HG03520 (cell line): Measurements from ENCODE around the gene IL12B.
"Not testable (repeated sequence)": the region's sequence is repeated elsewhere in the genome, so short reads cannot be mapped to it uniquely, and the experiment has no call there.

Source experiments
- ATAC-seq: cut with Tn5 transposase; IDR thresholded peaks from one replicate; pipeline ENCODE4 v1.9.1; 2021; ENCODE audit warnings: mild to moderate bottlenecking, moderate library complexity; ENCODE audit not compliant: unreplicated experiment

IL12B gene

GRCh38 chr5:159330131-159330800 is at the start of gene IL12B:
Gene IL12B (minus strand): TSS chr5:159330487. CDS start chr5:159326782, 3,705 bp downstream.
- ATAC-seq, result no peak

- no peak for ATAC-seq
These were observed 47.4 kb upstream of the IL12B start for GRCh38 chr5:159377653-159378052.

DNA sequence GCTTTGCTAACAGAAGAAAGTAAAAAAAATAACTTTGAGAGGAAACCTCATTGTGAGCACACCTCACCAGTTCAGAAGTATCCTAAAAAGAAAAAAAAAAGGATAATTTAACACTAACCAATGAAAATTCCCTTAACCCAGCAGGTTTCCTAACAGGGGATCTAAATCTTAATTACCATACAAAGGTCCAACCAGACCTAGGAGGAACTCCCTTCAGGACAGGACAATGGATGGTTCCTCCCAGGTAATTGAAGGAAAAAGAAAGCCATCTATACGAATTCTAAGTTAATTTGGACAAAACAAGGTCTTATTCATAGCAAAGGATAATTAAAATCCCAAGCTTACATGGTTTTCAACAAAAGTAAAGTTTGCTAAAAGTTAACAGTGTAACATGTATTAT is 37.6 kb upstream of the IL12B start:
- not testable (repeated sequence) for ATAC-seq

DNA sequence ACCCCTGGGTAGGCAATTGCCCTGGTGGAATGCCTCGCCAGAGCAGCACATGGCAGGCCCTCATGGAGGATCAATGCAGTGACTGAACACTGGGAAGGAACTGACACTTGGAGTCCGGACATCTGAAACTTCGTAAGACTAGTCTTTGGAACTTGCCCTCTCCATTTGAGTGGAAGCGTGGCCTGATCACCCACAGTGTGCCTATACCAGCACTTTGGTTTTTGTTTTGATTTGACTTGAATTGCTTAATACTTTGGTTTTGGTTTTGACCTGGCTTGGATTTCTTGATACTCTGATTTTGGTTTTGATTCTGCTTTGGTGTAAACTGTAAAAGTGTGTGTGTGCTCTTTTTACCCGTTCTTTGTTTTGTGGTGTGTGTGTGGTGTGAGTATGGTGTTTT is 36.5 kb upstream of the IL12B start:
- ATAC-seq, result not testable (repeated sequence)

DNA sequence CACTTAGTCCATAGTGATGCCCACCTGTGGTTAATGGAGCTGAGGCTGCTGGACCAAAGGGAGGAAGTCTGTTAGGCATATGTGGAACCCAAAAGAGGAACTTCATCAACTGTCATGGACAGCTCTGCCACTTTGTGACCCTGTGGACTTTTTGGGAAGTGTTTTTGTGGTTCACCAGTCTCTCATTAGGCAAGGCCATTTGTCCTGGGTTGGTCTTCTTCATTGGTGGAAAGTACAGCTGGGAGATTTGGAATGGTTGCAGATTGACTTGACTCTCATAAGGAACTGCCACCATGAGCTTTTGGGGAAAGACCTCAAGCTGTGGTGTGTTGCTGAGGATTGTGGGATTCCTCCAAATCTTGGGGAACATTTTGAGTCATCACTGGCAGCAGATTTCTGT is 31.9 kb upstream of the IL12B start:
- ATAC-seq, result no peak

GRCh38 chr5:159359871-159360270 is 29.6 kb upstream of the IL12B start:
- ATAC-seq, result not testable (repeated sequence)

GRCh38 chr5:159359408-159359807 is 29.1 kb upstream of the IL12B start:
- no peak for ATAC-seq

DNA sequence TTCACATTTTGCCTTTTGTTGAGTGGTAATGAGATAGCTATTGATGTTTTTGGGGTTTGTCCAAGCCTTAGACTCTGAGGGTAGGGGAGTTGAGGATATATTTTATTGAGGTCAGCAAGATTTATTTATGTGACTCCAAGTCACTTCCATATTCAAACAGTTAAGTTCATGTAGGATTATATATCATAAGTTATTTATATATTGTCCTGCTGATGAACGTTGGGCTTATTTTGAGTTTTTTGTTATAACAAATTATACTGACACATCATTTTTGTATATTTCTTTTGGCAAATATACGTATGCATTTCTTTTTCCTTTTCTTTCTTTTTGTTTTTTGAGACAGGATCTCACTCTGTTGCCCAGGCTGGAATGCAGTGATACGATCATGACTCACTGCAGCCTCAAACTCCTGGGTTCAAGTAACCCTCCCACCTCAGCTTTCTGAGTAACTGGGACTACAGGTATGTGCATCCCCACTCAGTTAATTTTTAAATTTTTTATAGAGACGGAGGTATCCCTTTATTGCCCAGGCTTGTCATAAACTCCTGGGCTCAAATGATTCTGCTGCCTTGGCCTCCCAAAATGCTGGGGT is 23.5 kb upstream of the IL12B start:
- no peak for ATAC-seq

DNA sequence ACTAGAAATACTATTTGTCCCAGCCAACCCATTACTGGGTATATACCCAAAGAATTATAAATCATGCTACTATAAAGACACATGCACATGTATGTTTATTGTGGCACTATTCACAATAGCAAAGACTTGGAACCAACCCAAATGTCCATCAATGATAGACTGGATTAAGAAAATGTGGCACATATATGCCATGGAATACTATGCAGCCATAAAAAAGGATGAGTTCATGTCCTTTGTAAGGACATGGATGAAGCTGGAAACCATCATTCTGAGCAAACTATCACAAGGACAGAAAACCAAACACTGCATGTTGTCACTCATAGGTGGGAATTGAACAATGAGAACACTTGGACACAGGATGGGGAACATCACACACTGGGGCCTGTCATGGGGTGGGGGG is 20.4 kb upstream of the IL12B start:
- ATAC-seq, result not testable (repeated sequence)

DNA sequence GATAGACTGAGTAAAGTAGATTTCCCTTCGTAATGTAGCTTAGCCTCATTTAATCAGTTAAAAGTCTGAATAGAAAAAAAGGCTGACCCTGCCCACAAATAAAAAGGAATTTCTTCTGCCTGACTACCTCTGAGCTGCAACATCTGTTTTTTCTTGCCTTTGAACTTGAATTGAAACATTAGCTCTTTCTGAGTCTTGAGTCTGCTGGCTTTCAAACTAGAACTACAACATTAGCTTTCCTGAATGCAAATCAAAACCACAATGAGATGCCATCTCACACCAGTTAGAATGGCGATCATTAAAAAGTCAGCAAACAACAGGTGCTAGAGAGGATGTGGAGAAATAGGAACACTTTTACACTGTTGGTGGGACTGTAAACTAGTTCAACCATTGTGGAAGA is 19.9 kb upstream of the IL12B start:
- not testable (repeated sequence) for ATAC-seq

DNA sequence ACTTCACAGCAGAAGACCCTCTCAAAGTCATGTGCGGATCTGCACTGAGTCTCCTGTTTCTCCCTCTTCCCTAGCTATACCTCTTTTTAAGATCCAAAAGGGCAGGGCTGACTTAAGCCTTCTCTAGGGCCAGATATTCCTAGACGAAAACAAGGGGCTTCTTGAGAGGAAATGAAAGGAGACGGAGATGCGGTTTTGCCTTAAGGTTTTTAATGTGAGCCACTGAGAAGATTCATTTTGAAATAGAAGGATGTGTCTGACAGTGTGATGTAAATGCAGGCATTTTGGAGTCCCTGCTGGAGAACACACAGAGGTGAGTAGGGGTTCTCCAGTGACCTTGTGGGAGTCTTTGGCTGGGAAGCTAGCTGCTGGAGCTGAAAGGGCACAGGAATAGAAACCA is 15.6 kb upstream of the IL12B start:
- no peak for ATAC-seq

DNA sequence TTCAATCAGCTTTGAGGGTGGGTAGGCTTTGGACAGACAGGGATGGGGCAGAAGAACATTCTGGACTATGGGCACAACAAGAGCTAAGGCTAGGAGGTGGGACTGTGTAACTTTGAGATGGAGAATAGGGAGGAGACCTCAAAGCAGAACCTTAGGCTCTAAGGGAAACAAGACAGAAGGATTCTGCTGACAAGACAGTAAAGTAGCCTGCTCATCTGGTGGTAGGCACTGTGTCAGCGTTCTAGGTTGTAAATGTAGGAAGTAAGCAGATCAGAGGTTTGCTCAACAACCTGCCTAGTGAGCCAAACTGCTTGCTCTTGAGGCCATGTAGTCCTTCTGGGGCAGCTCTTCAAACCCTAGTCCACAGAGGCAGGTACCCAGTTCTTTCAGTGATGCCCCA is 15.0 kb upstream of the IL12B start:
- no peak for ATAC-seq

GRCh38 chr5:159343295-159344094 is 13.2 kb upstream of the IL12B start:
- ATAC-seq, result no peak

GRCh38 chr5:159342840-159343239 is 12.6 kb upstream of the IL12B start:
- ATAC-seq, result no peak

DNA sequence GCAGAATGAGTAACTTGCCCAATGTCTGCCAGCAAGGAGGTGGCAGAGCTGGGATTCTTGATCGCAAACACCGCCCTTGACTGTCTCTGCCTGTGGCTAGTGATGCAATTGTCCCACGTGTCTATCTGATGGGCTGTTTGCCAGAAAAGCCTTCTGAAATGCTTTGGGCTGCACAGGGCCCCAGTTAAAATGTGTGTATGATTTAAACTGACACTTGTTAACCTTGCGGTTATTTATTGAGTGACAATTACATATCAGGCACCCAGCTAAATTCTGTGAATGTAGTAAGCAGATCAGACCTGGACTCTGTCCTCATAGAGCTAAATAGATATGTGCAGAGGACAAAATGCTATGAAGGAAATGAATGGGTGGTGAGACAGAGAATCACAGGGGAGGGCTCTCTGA is 11.6 kb upstream of the IL12B start:
- ATAC-seq, result no peak

- no peak for ATAC-seq
These were observed 10.9 kb upstream of the IL12B start for GRCh38 chr5:159341145-159341544.

- no peak for ATAC-seq
These were observed 10.2 kb upstream of the IL12B start for GRCh38 chr5:159340511-159340910.

DNA sequence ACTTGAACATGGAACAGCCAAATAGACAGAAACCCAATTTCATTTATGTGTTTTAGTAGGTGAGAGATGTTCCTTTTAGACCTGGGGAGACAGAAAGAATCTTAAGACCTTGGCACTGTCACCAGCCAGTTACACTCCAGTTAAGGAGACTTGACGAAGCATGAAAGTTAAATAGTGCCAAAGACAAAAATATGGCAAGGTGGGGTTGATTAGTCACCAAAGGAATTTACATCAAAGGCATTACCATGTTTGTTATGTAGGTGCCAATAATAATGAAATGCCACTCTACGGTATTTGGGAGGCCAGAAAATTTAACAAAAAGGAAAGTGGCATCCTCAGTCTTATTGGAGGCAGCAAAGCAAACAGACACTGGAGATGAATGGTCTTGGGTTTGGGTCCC is 9.2 kb upstream of the IL12B start:
- ATAC-seq, result no peak

DNA sequence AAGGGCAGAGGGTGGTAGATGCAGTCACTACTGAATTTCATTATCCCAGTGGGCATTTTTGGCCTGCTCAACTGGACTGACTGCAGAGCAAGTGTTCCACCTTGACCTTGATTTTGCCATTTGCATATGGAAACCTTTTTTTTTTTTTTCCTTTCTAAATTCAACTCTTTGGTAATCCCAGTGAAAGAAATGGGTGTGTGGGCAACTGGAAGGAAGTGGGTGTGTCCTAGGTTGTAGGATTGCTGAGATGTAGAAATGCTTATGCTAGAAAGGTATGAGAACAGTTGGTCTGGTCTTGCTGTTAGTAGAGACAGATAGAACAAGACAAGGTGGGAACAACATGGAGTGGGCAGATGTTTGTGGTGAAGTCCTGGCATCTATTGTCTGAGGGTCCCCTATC is 7.8 kb upstream of the IL12B start:
- no peak for ATAC-seq

GRCh38 chr5:159337016-159337955 is 7.0 kb upstream of the IL12B start:
- ATAC-seq, result no peak

DNA sequence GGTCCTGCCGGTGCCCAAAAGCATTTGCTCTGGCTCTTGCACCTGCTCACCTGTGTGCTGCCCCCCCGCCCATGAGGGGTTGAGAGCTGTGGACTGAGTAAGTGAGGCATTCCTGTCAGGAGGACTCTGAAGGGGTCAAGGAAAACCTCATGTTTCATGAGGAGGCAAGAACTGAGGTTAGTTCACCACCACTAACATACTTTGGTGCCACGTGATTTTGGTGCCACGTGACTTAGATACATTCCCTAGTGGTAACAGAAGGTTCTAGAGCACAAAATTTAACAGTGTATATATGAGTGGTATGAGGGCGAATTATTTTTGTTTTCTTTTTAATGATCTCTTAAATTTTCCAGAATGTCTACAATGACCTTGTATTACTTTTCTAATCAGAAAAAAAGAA is 6.3 kb upstream of the IL12B start:
- ATAC-seq, result no peak
